ENCODE measurements around the gene EFNB2. TPM values are rescaled to one million over a fixed set of nuclear protein-coding genes. Genes with fewer than 3 reads are reported as not detected.

EFNB2 gene
- total RNA-seq, 1 experiment from 2014 or later, result 0.07 TPM

DNA sequence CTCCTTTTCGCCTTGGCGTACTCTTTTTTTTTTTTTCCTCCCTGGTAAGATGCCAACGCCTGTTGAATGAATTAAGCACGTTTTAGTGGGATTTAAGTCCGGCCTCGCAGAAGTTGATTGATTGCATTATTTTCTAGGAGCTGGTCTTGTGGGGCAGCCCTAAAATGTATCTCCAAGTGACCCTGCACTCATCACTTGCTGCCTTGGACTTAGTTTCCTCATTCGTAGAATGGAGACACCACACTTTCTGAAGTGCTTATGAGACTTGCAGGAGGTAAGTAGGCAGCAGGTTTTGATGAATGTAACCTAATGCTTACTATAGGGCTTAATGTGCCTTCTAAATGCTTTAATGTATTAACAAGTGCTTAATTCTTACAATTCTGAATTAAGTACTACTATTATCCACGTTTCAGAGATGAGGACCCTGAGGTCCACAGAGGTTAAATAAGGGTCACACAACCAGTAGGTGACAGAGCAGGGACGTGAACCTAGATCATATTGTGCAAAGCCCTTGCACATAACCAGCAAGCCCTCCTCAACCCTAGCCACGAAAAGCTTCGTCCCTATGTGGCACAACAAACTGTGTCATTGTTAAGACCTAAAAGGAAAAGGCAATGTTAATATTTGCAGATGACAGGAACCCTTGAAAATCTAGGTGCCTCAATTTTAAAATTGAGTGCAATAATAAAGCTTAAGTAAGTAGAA, 33.0 kb upstream of the EFNB2 start:
- Histone ChIP-seq H3K9me3 (ENCODE audit: low read length) (no peaks in the 10 kb centered on the region), H3K36me3 (ENCODE audit: insufficient read depth, low read length) (no peaks in the 10 kb centered on the region), H3K27ac (ENCODE audit: low read length) (peak overlapping the region; percentile 81), H3K4me1 (ENCODE audit: low read length) (peaks cover 51% of the 10 kb centered on the region), H3K27me3 (ENCODE audit: low read length) (no peaks in the 10 kb centered on the region), H3K4me3 (ENCODE audit: low read length) (peak overlapping the region; percentile 85), H3K79me2 (ENCODE audit: low read length) (peaks cover 60% of the 10 kb centered on the region), H3K9me2 (replicated peaks; ENCODE audit: insufficient read depth, low read length) (no peaks in the 10 kb centered on the region), H2AFZ (ENCODE audit: low read length) (peak overlapping the region; percentile 68), H3K9ac (ENCODE audit: low read length) (peak overlapping the region; percentile 92), H3K4me2 (ENCODE audit: low read depth, low read length, poor library complexity, severe bottlenecking) (peak overlapping the region; percentile 75), H4K20me1 (ENCODE audit: insufficient read depth, low read depth, low read length) (peaks cover 36% of the 10 kb centered on the region)
- DNase-seq, result no peak

DNA sequence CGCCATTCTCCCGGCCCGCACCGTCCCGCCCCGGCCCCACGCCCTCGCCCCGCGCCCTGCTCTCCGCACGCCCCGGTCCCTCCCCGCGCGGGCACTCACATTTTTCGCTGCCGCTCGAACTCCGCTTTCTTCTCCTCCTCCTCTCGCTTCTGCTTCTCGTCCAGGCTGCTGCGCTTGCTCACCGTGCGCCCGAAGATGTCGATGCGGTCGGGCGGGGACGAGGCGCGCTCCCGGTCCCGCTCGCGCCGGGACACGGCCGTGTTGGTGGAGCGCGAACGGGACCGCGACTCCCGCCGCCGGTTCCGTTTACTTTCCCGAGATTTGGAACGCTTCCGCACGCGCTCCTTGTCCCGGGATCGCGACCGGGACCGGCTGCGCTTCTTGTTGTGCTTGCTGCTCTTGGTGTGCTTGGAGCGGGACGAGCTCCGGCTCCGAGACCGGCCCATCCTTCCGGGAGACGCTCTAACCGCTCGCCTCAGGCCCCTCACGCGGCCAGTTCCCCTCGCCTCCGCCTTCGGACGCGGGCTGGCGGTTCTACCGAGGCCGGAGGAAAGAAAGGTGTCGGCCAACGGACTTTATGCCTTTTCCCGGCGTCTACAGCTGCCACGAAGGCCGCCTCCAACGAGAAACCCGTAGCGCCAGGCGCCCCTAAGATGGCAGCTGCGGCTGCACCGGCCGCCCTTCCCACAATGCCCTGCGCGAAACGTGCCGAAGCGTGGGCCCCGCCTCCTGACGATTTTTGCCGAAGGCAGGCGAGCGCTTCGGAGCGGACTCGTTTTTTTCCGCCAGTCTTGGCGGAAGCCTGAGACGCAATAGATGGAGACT, 32.2 kb upstream of the EFNB2 start, which contains the start of gene ARGLU1:
ARGLU1 (minus strand) TSS at position 664 of the 825 bp plus-strand sequence; CDS start at position 446, 218 bp downstream.
- H3K9me3 ChIP-seq (ENCODE audit: low read length), result no peaks in the 10 kb centered on the region
- H3K27ac ChIP-seq (ENCODE audit: low read length), result peak within 1 kb of the TSS; percentile 81
- no peaks in the 10 kb centered on the region for H3K27me3 ChIP-seq (ENCODE audit: low read length)
- H3K4me2 ChIP-seq (ENCODE audit: low read depth, low read length, poor library complexity, severe bottlenecking), result peak within 1 kb of the TSS; percentile 75
- H3K9me2 ChIP-seq (replicated peaks; ENCODE audit: insufficient read depth, low read length), result no peaks in the 10 kb centered on the region
- peak within 1 kb of the TSS; percentile 68 for H2AFZ ChIP-seq (ENCODE audit: low read length)
- peaks cover 42% of the 10 kb centered on the region for H4K20me1 ChIP-seq (ENCODE audit: insufficient read depth, low read depth, low read length)
- DNase-seq, result peak; percentile 98
- H3K4me3 ChIP-seq (ENCODE audit: low read length), result peak within 1 kb of the TSS; percentile 85
- H3K36me3 ChIP-seq (ENCODE audit: insufficient read depth, low read length), result no peaks in the 10 kb centered on the region
- peaks cover 68% of the 10 kb centered on the region for H3K79me2 ChIP-seq (ENCODE audit: low read length)
- peak within 1 kb of the TSS; percentile 92 for H3K9ac ChIP-seq (ENCODE audit: low read length)
- peaks cover 57% of the 10 kb centered on the region for H3K4me1 ChIP-seq (ENCODE audit: low read length)

DNA sequence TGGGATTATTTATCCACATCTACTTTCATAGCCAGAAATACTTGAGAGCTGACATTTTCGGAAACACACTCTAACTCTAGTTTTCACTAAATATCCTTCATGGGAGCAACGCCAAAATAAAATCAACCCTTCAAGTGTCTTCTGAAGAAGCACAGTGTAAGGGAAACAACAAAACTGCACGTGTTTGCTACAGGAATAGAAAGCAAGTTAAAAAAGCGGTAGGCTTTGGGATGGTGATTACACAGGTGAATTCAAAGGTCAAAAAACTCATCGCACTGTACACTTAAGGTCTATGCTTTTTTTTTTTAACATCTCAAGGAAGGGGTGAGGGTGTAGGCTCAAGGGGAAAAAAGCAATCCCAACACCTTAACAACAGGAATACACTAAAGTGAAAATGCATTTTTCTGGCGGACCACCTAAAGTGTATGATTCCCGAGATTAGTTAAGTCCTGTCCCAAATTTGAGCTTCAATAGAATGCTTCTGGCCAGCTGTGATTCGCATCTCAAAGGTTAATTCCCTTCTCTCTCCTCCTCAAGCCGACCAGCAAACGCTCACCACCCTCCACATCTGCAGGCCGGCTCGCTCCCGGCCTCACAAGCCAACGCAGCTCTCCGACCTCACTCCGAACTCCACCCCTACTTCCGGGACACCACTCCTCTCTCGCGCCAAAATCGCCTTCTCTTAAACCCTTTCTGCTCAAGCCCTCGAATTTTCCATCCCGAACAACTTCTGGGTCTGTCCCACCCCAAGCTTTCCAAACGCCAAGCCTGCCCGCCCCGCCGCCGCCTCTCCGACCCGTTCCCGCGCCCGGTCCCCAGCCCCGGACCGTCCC, 31.4 kb upstream of the EFNB2 start:
- H3K9ac ChIP-seq (ENCODE audit: low read length), result peak overlapping the region; percentile 92
- peaks cover 75% of the 10 kb centered on the region for H3K79me2 ChIP-seq (ENCODE audit: low read length)
- DNase-seq, result peak; percentile 88
- H3K4me3 ChIP-seq (ENCODE audit: low read length), result peak overlapping the region; percentile 85
- H3K9me3 ChIP-seq (ENCODE audit: low read length), result no peaks in the 10 kb centered on the region
- no peaks in the 10 kb centered on the region for H3K36me3 ChIP-seq (ENCODE audit: insufficient read depth, low read length)
- H3K4me1 ChIP-seq (ENCODE audit: low read length), result peaks cover 64% of the 10 kb centered on the region
- H3K9me2 ChIP-seq (replicated peaks; ENCODE audit: insufficient read depth, low read length), result no peaks in the 10 kb centered on the region
- H3K27me3 ChIP-seq (ENCODE audit: low read length), result no peaks in the 10 kb centered on the region
- H3K4me2 ChIP-seq (ENCODE audit: low read depth, low read length, poor library complexity, severe bottlenecking), result peak overlapping the region; percentile 75
- no peak overlapping the region for H2AFZ ChIP-seq (ENCODE audit: low read length)
- H4K20me1 ChIP-seq (ENCODE audit: insufficient read depth, low read depth, low read length), result peaks cover 49% of the 10 kb centered on the region
- peak overlapping the region; percentile 81 for H3K27ac ChIP-seq (ENCODE audit: low read length)

DNA sequence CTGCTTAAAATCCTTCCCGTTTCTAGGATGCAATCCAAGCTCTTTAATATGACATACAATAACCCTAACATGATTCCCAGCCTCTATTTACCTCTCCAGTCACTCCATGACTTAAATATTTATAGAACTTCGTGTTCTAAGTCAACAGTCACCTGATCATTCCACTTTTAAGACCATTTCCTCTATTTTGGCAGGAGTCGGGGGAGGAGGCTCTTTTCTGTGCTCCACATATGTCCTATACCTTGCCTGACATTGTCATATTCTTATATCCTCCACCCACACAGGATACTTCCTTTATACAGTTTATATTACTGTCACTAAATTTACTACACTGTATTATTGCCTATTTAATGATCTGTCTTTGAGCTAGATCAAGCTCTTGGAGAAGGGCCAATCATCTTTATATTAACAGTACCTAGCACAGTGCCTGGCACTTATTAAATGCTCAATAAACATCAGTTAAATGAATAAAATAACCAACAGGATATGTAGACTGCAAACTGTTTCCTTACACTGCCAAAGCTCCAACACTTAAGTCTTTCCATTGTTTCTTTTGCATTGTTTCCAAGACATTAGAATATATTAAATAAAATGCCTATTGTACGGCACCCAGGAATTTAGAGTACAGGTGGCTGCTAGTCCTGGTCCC, 29.8 kb upstream of the EFNB2 start:
- Histone ChIP-seq H2AFZ (ENCODE audit: low read length) (no peak overlapping the region), H3K9me3 (ENCODE audit: low read length) (no peaks in the 10 kb centered on the region), H3K9ac (ENCODE audit: low read length) (peak overlapping the region; percentile 92; the same call in 1 of the 2 replicates), H3K27me3 (ENCODE audit: low read length) (no peaks in the 10 kb centered on the region), H4K20me1 (ENCODE audit: insufficient read depth, low read depth, low read length) (peaks cover 63% of the 10 kb centered on the region), H3K4me1 (ENCODE audit: low read length) (peaks cover 73% of the 10 kb centered on the region), H3K4me3 (ENCODE audit: low read length) (peak overlapping the region; percentile 85), H3K9me2 (replicated peaks; ENCODE audit: insufficient read depth, low read length) (no peaks in the 10 kb centered on the region), H3K4me2 (ENCODE audit: low read depth, low read length, poor library complexity, severe bottlenecking) (peak overlapping the region; percentile 75), H3K36me3 (ENCODE audit: insufficient read depth, low read length) (peaks cover under 1% of the 10 kb centered on the region; the same call in 1 of the 2 replicates), H3K27ac (ENCODE audit: low read length) (no peak overlapping the region), H3K79me2 (ENCODE audit: low read length) (peaks cover 91% of the 10 kb centered on the region)
- DNase-seq, result no peak

DNA sequence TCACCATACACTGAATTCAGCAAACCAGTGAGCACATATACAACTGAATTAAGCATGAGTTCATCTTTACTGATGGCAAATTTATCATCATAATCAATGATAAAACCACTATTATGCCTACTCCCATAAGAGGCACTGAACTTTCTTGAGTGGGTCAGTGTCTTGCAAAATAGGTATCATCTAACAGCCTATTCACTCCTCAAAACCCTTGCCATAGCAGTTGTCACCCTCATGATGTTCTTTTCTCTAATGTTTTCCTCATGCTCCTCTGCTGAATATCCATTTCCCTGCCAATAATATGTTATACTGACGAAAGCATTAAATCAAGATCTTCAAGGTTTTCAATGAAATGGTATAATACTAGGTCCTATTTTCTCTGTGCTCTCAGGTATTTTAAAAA, 26.8 kb upstream of the EFNB2 start:
- Histone ChIP-seq H3K4me3 (ENCODE audit: low read length) (no peak overlapping the region), H3K36me3 (ENCODE audit: insufficient read depth, low read length) (peaks cover 30% of the 10 kb centered on the region), H3K9me3 (ENCODE audit: low read length) (no peaks in the 10 kb centered on the region), H2AFZ (ENCODE audit: low read length) (no peak overlapping the region), H3K27me3 (ENCODE audit: low read length) (no peaks in the 10 kb centered on the region), H4K20me1 (ENCODE audit: insufficient read depth, low read depth, low read length) (peaks cover 93% of the 10 kb centered on the region), H3K4me1 (ENCODE audit: low read length) (peaks cover 74% of the 10 kb centered on the region), H3K79me2 (ENCODE audit: low read length) (peaks cover 99% of the 10 kb centered on the region), H3K9me2 (replicated peaks; ENCODE audit: insufficient read depth, low read length) (no peaks in the 10 kb centered on the region), H3K9ac (ENCODE audit: low read length) (no peak overlapping the region), H3K27ac (ENCODE audit: low read length) (no peak overlapping the region), H3K4me2 (ENCODE audit: low read depth, low read length, poor library complexity, severe bottlenecking) (no peak overlapping the region)
- no peak for DNase-seq

DNA sequence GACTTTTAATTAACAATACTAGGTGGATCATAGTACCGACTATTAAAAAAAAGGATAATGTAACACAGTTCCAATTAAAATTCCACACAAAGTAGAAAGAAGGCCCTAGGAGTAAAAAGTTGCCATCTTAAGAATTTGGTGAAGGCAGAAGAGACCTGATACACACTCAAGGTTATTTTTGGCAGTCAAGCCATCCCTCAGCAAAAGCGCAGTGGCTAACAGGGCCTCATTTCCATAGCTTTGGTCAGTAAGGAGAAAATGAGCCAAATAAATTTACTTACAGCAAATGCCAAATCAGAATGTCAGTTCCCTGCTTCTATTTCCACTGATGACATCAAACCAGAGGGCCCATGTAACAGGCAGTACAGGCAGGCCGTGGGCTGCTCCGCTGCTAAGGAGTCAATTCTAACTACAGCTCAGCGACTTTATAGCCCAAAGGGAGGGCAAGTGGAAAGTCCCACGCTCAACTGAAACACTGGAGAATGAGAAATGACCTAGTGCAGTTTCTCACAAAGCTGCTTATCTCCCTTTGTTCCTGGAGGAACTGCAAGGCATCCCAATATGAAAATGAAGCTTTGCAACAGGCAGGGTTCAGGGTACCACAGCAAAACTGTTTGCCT, 26.2 kb upstream of the EFNB2 start:
- no peak for DNase-seq
- Histone ChIP-seq H4K20me1 (ENCODE audit: insufficient read depth, low read depth, low read length) (peaks cover 91% of the 10 kb centered on the region), H3K9ac (ENCODE audit: low read length) (no peak overlapping the region), H3K79me2 (ENCODE audit: low read length) (peaks cover 98% of the 10 kb centered on the region), H3K4me2 (ENCODE audit: low read depth, low read length, poor library complexity, severe bottlenecking) (no peak overlapping the region), H3K4me3 (ENCODE audit: low read length) (no peak overlapping the region), H3K9me3 (ENCODE audit: low read length) (no peaks in the 10 kb centered on the region), H3K4me1 (ENCODE audit: low read length) (peaks cover 74% of the 10 kb centered on the region), H3K27me3 (ENCODE audit: low read length) (no peaks in the 10 kb centered on the region), H3K36me3 (ENCODE audit: insufficient read depth, low read length) (peaks cover 36% of the 10 kb centered on the region), H3K9me2 (replicated peaks; ENCODE audit: insufficient read depth, low read length) (no peaks in the 10 kb centered on the region), H3K27ac (ENCODE audit: low read length) (no peak overlapping the region), H2AFZ (ENCODE audit: low read length) (no peak overlapping the region)

DNA sequence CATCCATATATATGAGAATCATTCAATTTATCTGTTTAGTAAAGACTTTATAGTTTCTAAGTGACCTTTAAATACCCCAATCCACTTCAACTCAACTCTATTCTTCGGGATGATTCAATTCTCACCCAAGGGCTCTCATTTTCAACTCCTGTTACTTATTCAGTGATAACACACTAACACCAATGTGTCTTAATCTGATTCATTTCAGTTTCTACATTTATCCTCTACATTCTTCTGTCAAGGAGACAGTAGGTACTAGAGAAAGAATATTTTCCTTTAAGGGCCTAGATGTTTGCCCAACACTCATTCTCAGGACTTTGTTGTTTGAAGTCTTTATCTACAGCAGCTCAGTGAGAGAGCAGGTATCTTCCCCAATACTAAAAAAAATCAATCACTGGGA, 25.4 kb upstream of the EFNB2 start:
- H3K36me3 ChIP-seq (ENCODE audit: insufficient read depth, low read length), result peaks cover 44% of the 10 kb centered on the region
- no peak overlapping the region for H3K4me3 ChIP-seq (ENCODE audit: low read length)
- H3K79me2 ChIP-seq (ENCODE audit: low read length), result peaks cover 98% of the 10 kb centered on the region
- peaks cover 91% of the 10 kb centered on the region for H4K20me1 ChIP-seq (ENCODE audit: insufficient read depth, low read depth, low read length)
- H3K9me3 ChIP-seq (ENCODE audit: low read length), result no peaks in the 10 kb centered on the region
- no peaks in the 10 kb centered on the region for H3K27me3 ChIP-seq (ENCODE audit: low read length)
- no peak for DNase-seq
- no peak overlapping the region for H3K27ac ChIP-seq (ENCODE audit: low read length)
- H3K9ac ChIP-seq (ENCODE audit: low read length), result no peak overlapping the region
- no peak overlapping the region for H2AFZ ChIP-seq (ENCODE audit: low read length)
- H3K4me1 ChIP-seq (ENCODE audit: low read length), result peaks cover 69% of the 10 kb centered on the region
- no peaks in the 10 kb centered on the region for H3K9me2 ChIP-seq (replicated peaks; ENCODE audit: insufficient read depth, low read length)
- no peak overlapping the region for H3K4me2 ChIP-seq (ENCODE audit: low read depth, low read length, poor library complexity, severe bottlenecking)

All from Karpas-422 (cell line).